Nucleus accumbens (tissue), 56 donors: ENCODE measurements around the gene LPP.

Source experiments
- DNase-seq, 56 donors: peaks; one replicate each; lab custom pipeline; 2025; lab: John Stamatoyannopoulos, UW

LPP gene

GRCh38 chr3:188567478-188568195 lies 413.7 kb downstream of the LPP start:
- DNase-seq: no peak

GRCh38 chr3:188568736-188569135 lies 414.8 kb downstream of the LPP start:
- no peak for DNase-seq

- DNase-seq: no peak
Measured at GRCh38 chr3:188571531-188572095, 417.7 kb downstream of the LPP start.

GRCh38 chr3:188573291-188573940 lies 419.5 kb downstream of the LPP start:
- peak in 1 of 56 donors; percentile 6 for DNase-seq

- no peak for DNase-seq
Measured at GRCh38 chr3:188573956-188574355, 420.0 kb downstream of the LPP start.

- no peak for DNase-seq
Measured at GRCh38 chr3:188574885-188575284, 420.9 kb downstream of the LPP start.

GRCh38 chr3:188575501-188575900 lies 421.5 kb downstream of the LPP start:
- peak in 2 of 56 donors; percentile 20 to 49 for DNase-seq

GRCh38 chr3:188577539-188577938 lies 423.6 kb downstream of the LPP start:
- no peak for DNase-seq

GRCh38 chr3:188578576-188579363 lies 424.8 kb downstream of the LPP start:
- DNase-seq: peak in 2 of 56 donors; percentile 2 to 7

- DNase-seq: no peak
Measured at GRCh38 chr3:188580223-188580622, 426.3 kb downstream of the LPP start.

GRCh38 chr3:188580659-188581058 lies 426.7 kb downstream of the LPP start:
- no peak for DNase-seq

GRCh38 chr3:188581365-188581764 lies 427.4 kb downstream of the LPP start:
- DNase-seq: no peak

- DNase-seq: no peak
Measured at GRCh38 chr3:188581792-188582191, 427.8 kb downstream of the LPP start.

- DNase-seq: no peak
Measured at GRCh38 chr3:188583341-188584161, 429.6 kb downstream of the LPP start.

GRCh38 chr3:188584162-188584529 lies 430.2 kb downstream of the LPP start:
- DNase-seq: peak in 10 of 56 donors; percentile 4 to 54 (median 27)

- no peak for DNase-seq
Measured at GRCh38 chr3:188584958-188585689, 431.2 kb downstream of the LPP start.

GRCh38 chr3:188589071-188589470 lies 435.1 kb downstream of the LPP start:
- no peak for DNase-seq

GRCh38 chr3:188589771-188590170 lies 435.8 kb downstream of the LPP start:
- DNase-seq: no peak

- DNase-seq: no peak
Measured at GRCh38 chr3:188590557-188590956, 436.6 kb downstream of the LPP start.
